Smooth muscle cell (in vitro differentiated cells): ENCODE data around the gene HCFC2. TPM values are rescaled to one million over a fixed set of nuclear protein-coding genes. Genes with fewer than 3 reads are reported as not detected.
A peak's percentile ranks its signal among the peaks of the same experiment; 100 is the strongest.

ENCODE experiments used
- DNase-seq: peaks from one replicate; lab custom pipeline; 2025; ENCODE audit not compliant: unreplicated experiment; lab: John Stamatoyannopoulos, UW
- H2AFZ ChIP-seq: fragments of 200-600 bp; sonication (generic); 2 replicates; pipeline ENCODE4 v1.6.0; 2016; ENCODE audit warnings: antibody characterized with exemption, low read depth, mild to moderate bottlenecking
- H3F3A ChIP-seq: fragments of 200-600 bp; sonication (generic); 2 replicates; pipeline ENCODE4 v1.6.0; 2017; ENCODE audit warnings: antibody characterized with exemption, low read depth
- H3K27ac ChIP-seq: fragments of 200-600 bp; sonication (generic); 2 replicates; pipeline ENCODE4 v1.5.1; 2016; ENCODE audit warnings: low read depth, mild to moderate bottlenecking
- H3K27me3 ChIP-seq: fragments of 200-600 bp; sonication (generic); 2 replicates; pipeline ENCODE4 v1.6.1; 2016; ENCODE audit warnings: low read depth, mild to moderate bottlenecking
- H3K36me3 ChIP-seq: fragments of 200-600 bp; sonication (generic); 2 replicates; pipeline ENCODE4 v1.5.1; 2016; ENCODE audit warnings: low read depth
- H3K4me1 ChIP-seq: fragments of 200-600 bp; sonication (generic); 2 replicates; pipeline ENCODE4 v1.5.1; 2016; ENCODE audit warnings: low read depth
- H3K4me2 ChIP-seq: fragments of 200-600 bp; sonication (generic); 2 replicates; pipeline ENCODE4 v1.6.0; 2016; ENCODE audit warnings: mild to moderate bottlenecking
- H3K4me3 ChIP-seq: fragments of 200-600 bp; sonication (generic); 2 replicates; pipeline ENCODE4 v1.5.1; 2016; ENCODE audit warnings: mild to moderate bottlenecking
- H3K79me2 ChIP-seq: fragments of 200-600 bp; sonication (generic); 2 replicates; pipeline ENCODE4 v1.6.0; 2016; ENCODE audit warnings: low read depth, mild to moderate bottlenecking
- H3K9ac ChIP-seq: fragments of 200-600 bp; sonication (generic); 2 replicates; pipeline ENCODE4 v1.6.0; 2016; ENCODE audit warnings: low read depth
- H3K9me3 ChIP-seq: fragments of 200-600 bp; sonication (generic); replicated peaks from 2 replicates; pipeline ENCODE4 v1.5.1; 2016; ENCODE audit warnings: low read depth
- H4K20me1 ChIP-seq: fragments of 200-600 bp; sonication (generic); 2 replicates; pipeline ENCODE4 v1.6.0; 2016; ENCODE audit warnings: low read depth
- WGBS: methylation state at CpG from one replicate; pipeline ENCODE4 v1.1.7; 2016; ENCODE audit warnings: low lambda C conversion rate; 5-methylcytosine and 5-hydroxymethylcytosine counted together
- polyA plus RNA-seq: library from polyadenylated mRNA; unstranded; fragments of >200 nt; fragmentation: Nextera tagmentation; extraction: Ambion mirVana; gene quantifications from 2 replicates; pipeline ENCODE4 v1.2.1, GENCODE V29; 2016
- total RNA-seq: library from RNA; depleted of rRNA; stranded (reverse); fragments of >200 nt; gene quantifications from 2 replicates; pipeline ENCODE4 v1.2.3, GENCODE V29; 2014
- TF ChIP-seq, protein P1 (sequence below): fragments of 200-600 bp; sonication (generic); IDR thresholded peaks from 2 replicates; pipeline ENCODE4 v1.5.1; 2017; ENCODE audit warnings: borderline replicate concordance, mild to moderate bottlenecking, antibody characterized with exemption; ENCODE audit not compliant: insufficient read depth, poor library complexity, severe bottlenecking

Gene HCFC2
- total and polyA plus RNA-seq, 2 experiments from 2014 or later = 9.1 to 17.8 TPM

DNA sequence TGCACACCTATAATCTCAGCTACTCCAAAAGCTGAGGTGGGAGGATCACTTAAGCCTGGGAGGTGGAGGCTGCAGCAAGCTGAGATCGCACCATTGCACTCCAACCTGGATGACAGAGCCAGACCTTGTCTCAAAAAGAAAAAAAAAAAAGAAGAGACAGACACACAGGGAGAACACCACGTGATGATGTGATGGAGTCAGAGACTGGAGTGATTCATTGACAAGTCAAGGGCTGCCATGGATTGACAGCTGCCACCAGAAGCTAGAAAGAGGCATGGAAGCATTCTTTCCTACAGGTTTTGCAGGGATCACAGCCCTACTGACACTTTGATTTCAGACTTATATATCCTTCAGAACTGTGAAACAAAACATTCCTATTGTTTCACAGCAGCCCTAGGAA, 3.5 kb upstream of the HCFC2 start:
- WGBS = 60% methylated on average over 2 of the region's 2 CpGs
- Histone ChIP-seq H3K4me1 (no peaks in the 10 kb centered on the region), H3K27ac (no peak overlapping the region), H3K9ac (no peak overlapping the region), H3K4me2 (no peak overlapping the region), H3K27me3 (peaks cover 7% of the 10 kb centered on the region), H3K36me3 (no peaks in the 10 kb centered on the region), H3K9me3 (no peaks in the 10 kb centered on the region), H2AFZ (no peak overlapping the region), H3F3A (peaks cover 13% of the 10 kb centered on the region), H4K20me1 (peaks cover 4% of the 10 kb centered on the region), H3K79me2 (peaks cover 9% of the 10 kb centered on the region), H3K4me3 (no peak overlapping the region)
- DNase-seq = no peak
- TF ChIP-seq, protein P1, sequence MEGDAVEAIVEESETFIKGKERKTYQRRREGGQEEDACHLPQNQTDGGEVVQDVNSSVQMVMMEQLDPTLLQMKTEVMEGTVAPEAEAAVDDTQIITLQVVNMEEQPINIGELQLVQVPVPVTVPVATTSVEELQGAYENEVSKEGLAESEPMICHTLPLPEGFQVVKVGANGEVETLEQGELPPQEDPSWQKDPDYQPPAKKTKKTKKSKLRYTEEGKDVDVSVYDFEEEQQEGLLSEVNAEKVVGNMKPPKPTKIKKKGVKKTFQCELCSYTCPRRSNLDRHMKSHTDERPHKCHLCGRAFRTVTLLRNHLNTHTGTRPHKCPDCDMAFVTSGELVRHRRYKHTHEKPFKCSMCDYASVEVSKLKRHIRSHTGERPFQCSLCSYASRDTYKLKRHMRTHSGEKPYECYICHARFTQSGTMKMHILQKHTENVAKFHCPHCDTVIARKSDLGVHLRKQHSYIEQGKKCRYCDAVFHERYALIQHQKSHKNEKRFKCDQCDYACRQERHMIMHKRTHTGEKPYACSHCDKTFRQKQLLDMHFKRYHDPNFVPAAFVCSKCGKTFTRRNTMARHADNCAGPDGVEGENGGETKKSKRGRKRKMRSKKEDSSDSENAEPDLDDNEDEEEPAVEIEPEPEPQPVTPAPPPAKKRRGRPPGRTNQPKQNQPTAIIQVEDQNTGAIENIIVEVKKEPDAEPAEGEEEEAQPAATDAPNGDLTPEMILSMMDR = no peak

DNA sequence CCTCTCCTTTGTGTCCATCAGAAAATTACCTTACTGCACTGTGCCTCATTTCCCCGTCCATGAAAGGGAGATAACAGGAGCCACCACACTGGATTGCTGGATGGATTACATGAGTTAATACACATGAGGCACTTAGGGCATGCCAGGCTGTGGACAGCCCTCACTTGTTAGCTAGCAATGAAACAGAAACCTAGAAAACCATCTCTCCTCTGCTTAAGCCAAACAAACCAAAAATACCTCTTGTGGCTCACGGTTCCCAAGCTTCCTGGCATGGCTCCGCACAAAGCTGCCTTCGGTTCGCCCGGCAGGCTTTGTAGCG, 660 bp upstream of the HCFC2 start:
- TF ChIP-seq, protein P1 = no peak
- Histone ChIP-seq H3K27ac (peak overlapping the region; percentile 80), H3F3A (peaks cover 13% of the 10 kb centered on the region), H3K9me3 (no peaks in the 10 kb centered on the region), H3K4me3 (peak overlapping the region; percentile 89), H3K4me2 (peak overlapping the region; percentile 95), H3K9ac (peak overlapping the region; percentile 75), H3K27me3 (peaks cover 7% of the 10 kb centered on the region), H4K20me1 (peaks cover 18% of the 10 kb centered on the region), H2AFZ (peak overlapping the region; percentile 94), H3K4me1 (no peaks in the 10 kb centered on the region), H3K36me3 (peaks cover 3% of the 10 kb centered on the region), H3K79me2 (peaks cover 28% of the 10 kb centered on the region)
- DNase-seq = no peak
- 0% methylated on average over 7 of the region's 7 CpGs for WGBS

DNA sequence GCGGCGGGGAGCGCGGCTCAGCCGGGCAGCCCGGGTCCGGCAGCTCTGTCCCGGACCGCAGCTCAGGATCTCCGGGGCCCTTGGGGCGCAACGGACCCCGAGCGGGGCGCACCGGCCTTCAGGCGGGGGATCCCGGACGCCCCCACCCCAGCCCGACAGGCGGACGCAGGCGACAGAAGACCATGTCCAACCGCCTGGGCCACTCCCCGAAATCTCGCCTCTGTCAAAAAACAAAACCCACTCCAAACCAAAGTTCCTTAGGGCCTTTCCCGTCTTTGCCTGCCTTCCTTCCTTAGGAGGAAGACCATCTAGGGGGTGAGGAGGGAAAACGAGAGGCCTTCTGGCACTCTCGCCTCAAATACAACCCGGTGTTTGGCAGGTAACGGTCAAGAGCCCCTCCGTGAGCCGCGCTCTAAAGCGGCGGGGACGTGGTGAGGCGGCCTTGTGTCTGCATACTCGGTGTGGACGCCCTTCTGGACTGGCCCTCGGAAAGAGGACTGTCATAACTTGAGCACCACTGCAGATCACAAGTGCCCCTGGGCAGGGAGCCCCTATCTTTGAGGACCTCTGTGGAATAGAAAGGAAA, 604 bp downstream of the HCFC2 start:
- peaks cover 28% of the 10 kb centered on the region for H3K79me2 ChIP-seq
- H3K27me3 ChIP-seq = peaks cover 5% of the 10 kb centered on the region
- peak overlapping the region; percentile 80 for H3K27ac ChIP-seq
- peaks cover 13% of the 10 kb centered on the region for H3F3A ChIP-seq
- H3K9me3 ChIP-seq = no peaks in the 10 kb centered on the region
- peak overlapping the region; percentile 95 for H3K4me2 ChIP-seq
- H4K20me1 ChIP-seq = peaks cover 18% of the 10 kb centered on the region
- no peaks in the 10 kb centered on the region for H3K4me1 ChIP-seq
- TF ChIP-seq, protein P1 = no peak
- peaks cover 7% of the 10 kb centered on the region for H3K36me3 ChIP-seq
- peak overlapping the region; percentile 80 for H3K9ac ChIP-seq
- WGBS = 2% methylated on average over 39 of the region's 41 CpGs
- DNase-seq = no peak
- H3K4me3 ChIP-seq = peak overlapping the region; percentile 89
- H2AFZ ChIP-seq = peak overlapping the region; percentile 89

DNA sequence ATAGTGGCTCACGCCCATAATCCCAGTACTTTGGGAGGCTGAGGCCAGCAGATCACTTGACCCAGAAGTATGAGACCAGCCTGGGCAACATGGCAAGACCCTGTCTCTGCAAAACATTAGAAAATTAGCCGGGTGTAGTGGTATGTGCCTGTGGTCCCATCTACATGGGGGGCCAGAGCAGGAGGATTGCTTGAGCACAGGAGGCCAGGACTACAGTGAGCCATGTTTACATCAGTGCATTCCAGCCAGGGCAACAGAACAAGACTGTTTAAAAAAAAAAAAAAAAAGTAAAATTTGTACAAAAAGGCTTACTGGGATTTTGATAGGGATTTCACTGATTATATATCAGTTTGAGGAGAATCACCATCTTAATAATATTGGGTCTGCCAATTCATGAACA, 7.8 kb downstream of the HCFC2 start:
- Histone ChIP-seq H3K4me2 (no peak overlapping the region), H3K79me2 (peaks cover 20% of the 10 kb centered on the region), H3K36me3 (peaks cover 11% of the 10 kb centered on the region), H3K9ac (no peak overlapping the region), H3F3A (no peaks in the 10 kb centered on the region), H3K9me3 (no peaks in the 10 kb centered on the region), H3K4me3 (no peak overlapping the region), H3K27ac (no peak overlapping the region), H4K20me1 (peaks cover 39% of the 10 kb centered on the region), H2AFZ (no peak overlapping the region), H3K27me3 (no peaks in the 10 kb centered on the region), H3K4me1 (no peaks in the 10 kb centered on the region)
- DNase-seq = no peak
- TF ChIP-seq, protein P1 = no peak
- 98% methylated on average over 2 of the region's 2 CpGs for WGBS
